NB4 (cell line): ENCODE results near the gene CLEC1A.
A peak's percentile ranks its signal among the peaks of the same experiment; 100 is the strongest.

Experiments used
- DNase-seq: peaks from one replicate; pipeline ENCODE4 v3.0.0; 2010; ENCODE audit warnings: low read depth
- H3K4me3 ChIP-seq: one replicate; pipeline ENCODE4 v1.5.1; 2011; ENCODE audit warnings: mild to moderate bottlenecking, low read depth, low read length, moderate library complexity
- MYC ChIP-seq: IDR thresholded peaks from 2 replicates; pipeline ENCODE4 v1.6.1; 2011; ENCODE audit warnings: low read depth, low read length
- POLR2A ChIP-seq: IDR thresholded peaks from 2 replicates; pipeline ENCODE4 v1.6.1; 2011; ENCODE audit warnings: mild to moderate bottlenecking; ENCODE audit not compliant: insufficient read length; ENCODE audit errors: extremely low read depth
- TF ChIP-seq, protein P1 (sequence below): IDR thresholded peaks from 2 replicates; pipeline ENCODE4 v1.6.1; 2011; ENCODE audit warnings: low read depth, low read length
- TF ChIP-seq, protein P2 (sequence below): IDR thresholded peaks from one replicate; pipeline ENCODE4 v1.5.1; 2012; ENCODE audit warnings: low read depth, low read length

CLEC1A gene

DNA sequence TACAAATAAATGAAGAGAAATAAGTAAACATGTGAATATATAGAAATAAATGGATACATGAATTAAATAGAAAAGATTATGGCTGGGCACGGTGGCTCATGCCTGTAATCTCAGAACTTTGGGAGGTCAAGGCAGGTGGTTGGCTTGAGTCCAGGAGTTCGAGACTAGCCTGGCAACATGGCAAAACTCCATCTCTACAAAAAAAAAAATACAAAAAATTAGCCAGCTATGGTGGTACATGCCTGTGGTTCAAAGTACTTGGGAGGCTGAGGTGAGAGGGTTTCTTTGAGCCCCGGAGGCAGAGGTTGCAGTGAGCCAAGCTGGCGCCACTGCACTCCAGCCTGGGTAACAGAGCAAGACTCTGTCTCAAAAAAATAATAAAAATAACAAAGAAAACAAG, 36.3 kb upstream of the CLEC1A start:
- DNase-seq = no peak
- TF ChIP-seq MYC = no peak
- TF ChIP-seq, protein P1, sequence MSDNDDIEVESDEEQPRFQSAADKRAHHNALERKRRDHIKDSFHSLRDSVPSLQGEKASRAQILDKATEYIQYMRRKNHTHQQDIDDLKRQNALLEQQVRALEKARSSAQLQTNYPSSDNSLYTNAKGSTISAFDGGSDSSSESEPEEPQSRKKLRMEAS = no peak
- TF ChIP-seq POLR2A = no peak
- TF ChIP-seq, protein P2, sequence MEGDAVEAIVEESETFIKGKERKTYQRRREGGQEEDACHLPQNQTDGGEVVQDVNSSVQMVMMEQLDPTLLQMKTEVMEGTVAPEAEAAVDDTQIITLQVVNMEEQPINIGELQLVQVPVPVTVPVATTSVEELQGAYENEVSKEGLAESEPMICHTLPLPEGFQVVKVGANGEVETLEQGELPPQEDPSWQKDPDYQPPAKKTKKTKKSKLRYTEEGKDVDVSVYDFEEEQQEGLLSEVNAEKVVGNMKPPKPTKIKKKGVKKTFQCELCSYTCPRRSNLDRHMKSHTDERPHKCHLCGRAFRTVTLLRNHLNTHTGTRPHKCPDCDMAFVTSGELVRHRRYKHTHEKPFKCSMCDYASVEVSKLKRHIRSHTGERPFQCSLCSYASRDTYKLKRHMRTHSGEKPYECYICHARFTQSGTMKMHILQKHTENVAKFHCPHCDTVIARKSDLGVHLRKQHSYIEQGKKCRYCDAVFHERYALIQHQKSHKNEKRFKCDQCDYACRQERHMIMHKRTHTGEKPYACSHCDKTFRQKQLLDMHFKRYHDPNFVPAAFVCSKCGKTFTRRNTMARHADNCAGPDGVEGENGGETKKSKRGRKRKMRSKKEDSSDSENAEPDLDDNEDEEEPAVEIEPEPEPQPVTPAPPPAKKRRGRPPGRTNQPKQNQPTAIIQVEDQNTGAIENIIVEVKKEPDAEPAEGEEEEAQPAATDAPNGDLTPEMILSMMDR = no peak

DNA sequence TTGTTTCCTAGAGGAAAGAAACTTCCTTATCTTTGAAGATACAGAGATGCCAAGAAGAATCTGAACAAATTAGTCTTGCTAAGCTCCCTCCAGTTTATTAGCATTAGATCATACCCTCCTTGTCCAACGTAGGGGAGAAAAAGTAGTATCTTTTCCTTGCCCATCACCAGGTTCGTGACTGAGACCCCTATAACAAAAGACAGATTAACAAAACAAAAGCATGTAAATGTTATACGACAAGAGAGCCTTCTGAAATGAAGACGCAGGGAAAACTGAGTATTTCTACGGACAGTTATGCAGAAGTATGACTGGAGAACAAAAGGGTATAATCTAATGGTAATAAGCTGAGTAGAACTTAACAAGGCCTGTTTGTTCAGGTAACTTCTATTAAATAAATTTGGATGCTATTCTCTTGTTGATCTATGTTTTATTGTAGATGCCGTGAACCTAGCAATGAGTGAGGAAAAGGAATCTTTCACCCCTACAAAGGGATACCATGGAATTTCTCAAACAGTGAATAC, 34.1 kb upstream of the CLEC1A start:
- no peak for DNase-seq
- no peak for TF ChIP-seq POLR2A
- TF ChIP-seq MYC = no peak
- TF ChIP-seq, protein P1 = no peak
- H3K4me3 ChIP-seq = no peak overlapping the region

More for the DNA sequence above, 36.3 kb upstream of the CLEC1A start:
- H3K4me3 ChIP-seq = no peak overlapping the region

DNA sequence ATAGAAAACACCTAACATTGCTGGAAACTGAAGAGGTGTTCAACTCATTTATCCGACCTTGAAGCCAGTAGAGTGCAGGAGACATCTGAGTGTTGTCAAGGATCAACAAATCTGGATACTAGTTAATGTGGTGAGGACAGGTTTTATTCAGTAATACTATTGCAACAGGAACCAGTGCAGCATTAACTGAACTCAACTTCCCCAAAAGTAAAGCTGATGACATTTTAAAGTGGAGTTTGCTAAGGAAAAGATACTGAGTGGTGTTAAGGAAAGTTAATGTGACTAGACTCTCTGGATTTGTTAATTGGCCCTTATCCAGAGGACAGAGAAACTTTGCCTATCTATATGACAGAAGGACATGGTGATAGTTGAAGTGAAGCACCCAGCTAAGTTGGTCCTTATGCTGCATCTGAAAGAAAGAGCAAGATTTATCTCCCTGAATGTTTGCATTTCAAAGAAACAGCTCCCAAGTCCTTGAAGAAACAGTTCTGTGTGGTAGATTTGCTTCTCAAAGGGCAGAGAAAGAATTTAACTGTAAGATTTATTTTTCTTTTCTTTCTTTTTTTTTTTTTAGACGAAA, 32.4 kb upstream of the CLEC1A start:
- DNase-seq = peak; percentile 45
- TF ChIP-seq, protein P1 = no peak
- TF ChIP-seq, protein P2 = no peak
- TF ChIP-seq MYC (no peak), POLR2A (no peak)
- H3K4me3 ChIP-seq = no peak overlapping the region

DNA sequence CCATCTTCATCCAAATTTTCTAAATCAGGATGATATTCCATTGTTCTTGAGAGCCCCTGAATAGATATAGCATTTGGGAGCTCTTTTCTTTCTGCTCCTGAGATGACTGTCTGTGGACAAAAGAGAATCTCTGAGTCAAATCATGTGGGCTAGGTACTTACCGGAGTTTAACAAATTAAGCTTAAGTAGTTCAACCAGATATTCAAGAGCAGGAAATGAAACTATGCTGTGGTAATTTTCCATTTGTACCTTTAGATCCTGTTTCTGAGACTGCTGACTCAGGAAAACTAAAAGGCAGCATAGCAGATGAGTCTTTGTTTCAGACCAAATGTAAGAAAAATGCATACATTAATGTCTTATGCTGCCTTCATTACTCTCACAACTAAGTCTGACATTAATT, 31.3 kb upstream of the CLEC1A start, which contains the start of gene CLEC7A:
Gene CLEC7A (minus strand): TSS at position 158 of the 400 bp plus-strand sequence. CDS start 117 bp downstream, at position 41.
- H3K4me3 ChIP-seq = no peak within 1 kb of the TSS
- TF ChIP-seq, protein P2 = no peak
- TF ChIP-seq POLR2A = no peak
- TF ChIP-seq MYC = no peak
- TF ChIP-seq, protein P1 = no peak

DNA sequence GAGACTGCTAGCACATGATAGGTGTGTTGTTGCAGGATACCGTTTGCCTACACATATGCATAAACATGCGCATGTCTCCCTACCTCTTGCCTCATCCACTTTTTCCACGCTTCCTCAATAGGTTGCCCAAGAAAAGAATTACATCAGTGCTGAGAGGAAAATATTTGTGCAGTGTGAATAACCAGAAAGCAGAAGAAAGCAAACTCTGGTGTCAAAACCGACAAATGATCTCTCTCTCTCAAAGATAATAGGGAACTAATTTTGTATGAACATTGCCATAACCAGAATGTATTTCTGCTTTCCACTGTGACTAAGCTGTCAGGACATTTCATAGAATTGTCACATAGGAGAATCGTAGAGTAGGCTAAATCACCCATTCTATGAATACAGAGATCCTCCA, 29.9 kb upstream of the CLEC1A start:
- no peak overlapping the region for H3K4me3 ChIP-seq
- peak; percentile 80 for DNase-seq
- no peak for TF ChIP-seq POLR2A
- no peak for TF ChIP-seq MYC
- TF ChIP-seq, protein P2 = no peak
- TF ChIP-seq, protein P1 = 0 out of 2 replicates have a peak, but pooled peaks have one; percentile 6

More for the DNA sequence above, 31.3 kb upstream of the CLEC1A start, which contains the start of gene CLEC7A:
- peak; percentile 37 for DNase-seq

DNA sequence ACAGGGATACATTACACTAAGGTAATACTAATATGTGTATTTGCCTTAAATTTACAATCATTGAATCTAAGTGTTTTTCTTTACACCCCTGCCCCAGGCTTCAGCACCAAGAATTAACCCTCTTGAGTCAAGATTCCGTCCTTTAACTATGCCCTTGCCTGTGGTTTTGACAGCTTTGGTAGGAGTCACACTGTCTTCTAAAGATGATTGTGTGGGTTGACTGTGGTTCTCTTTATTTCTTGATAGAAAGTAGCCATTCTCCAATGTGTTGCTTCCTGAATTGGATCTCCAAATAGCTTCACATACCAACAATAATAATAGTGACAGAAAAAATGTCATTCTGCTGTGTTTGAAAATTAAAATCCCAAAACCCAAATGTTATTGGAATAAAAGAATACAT, 27.6 kb upstream of the CLEC1A start:
- TF ChIP-seq, protein P2 = no peak
- TF ChIP-seq, protein P1 = no peak
- TF ChIP-seq POLR2A (no peak), MYC (no peak)
- no peak overlapping the region for H3K4me3 ChIP-seq
- DNase-seq = no peak
